ENCODE results near the gene OPN4.

- no peak for TF ChIP-seq CTCF (IDR thresholded peaks at IDR 0.05)
- no peak for TF ChIP-seq POLR2AphosphoS5 (IDR thresholded peaks at IDR 0.05)
- no peak for TF ChIP-seq POLR2A (IDR thresholded peaks at IDR 0.05)
Observed at GRCh38 chr10:86707505-86707904, 53.2 kb downstream of the OPN4 start.
